Smooth muscle cell (in vitro differentiated cells): ENCODE results near the gene PCIF1. TPM values are rescaled to one million over a fixed set of nuclear protein-coding genes. Genes with fewer than 3 reads are reported as not detected.

Experiments used
- DNase-seq: peaks from one replicate; lab custom pipeline; 2025; ENCODE audit not compliant: unreplicated experiment; lab: John Stamatoyannopoulos, UW
- H2AFZ ChIP-seq: fragments of 200-600 bp; sonication (generic); 2 replicates; pipeline ENCODE4 v1.6.0; 2016; ENCODE audit warnings: antibody characterized with exemption, low read depth, mild to moderate bottlenecking
- H3F3A ChIP-seq: fragments of 200-600 bp; sonication (generic); 2 replicates; pipeline ENCODE4 v1.6.0; 2017; ENCODE audit warnings: antibody characterized with exemption, low read depth
- H3K27ac ChIP-seq: fragments of 200-600 bp; sonication (generic); 2 replicates; pipeline ENCODE4 v1.5.1; 2016; ENCODE audit warnings: low read depth, mild to moderate bottlenecking
- H3K27me3 ChIP-seq: fragments of 200-600 bp; sonication (generic); 2 replicates; pipeline ENCODE4 v1.6.1; 2016; ENCODE audit warnings: low read depth, mild to moderate bottlenecking
- H3K36me3 ChIP-seq: fragments of 200-600 bp; sonication (generic); 2 replicates; pipeline ENCODE4 v1.5.1; 2016; ENCODE audit warnings: low read depth
- H3K4me1 ChIP-seq: fragments of 200-600 bp; sonication (generic); 2 replicates; pipeline ENCODE4 v1.5.1; 2016; ENCODE audit warnings: low read depth
- H3K4me2 ChIP-seq: fragments of 200-600 bp; sonication (generic); 2 replicates; pipeline ENCODE4 v1.6.0; 2016; ENCODE audit warnings: mild to moderate bottlenecking
- H3K4me3 ChIP-seq: fragments of 200-600 bp; sonication (generic); 2 replicates; pipeline ENCODE4 v1.5.1; 2016; ENCODE audit warnings: mild to moderate bottlenecking
- H3K79me2 ChIP-seq: fragments of 200-600 bp; sonication (generic); 2 replicates; pipeline ENCODE4 v1.6.0; 2016; ENCODE audit warnings: low read depth, mild to moderate bottlenecking
- H3K9ac ChIP-seq: fragments of 200-600 bp; sonication (generic); 2 replicates; pipeline ENCODE4 v1.6.0; 2016; ENCODE audit warnings: low read depth
- H3K9me3 ChIP-seq: fragments of 200-600 bp; sonication (generic); replicated peaks from 2 replicates; pipeline ENCODE4 v1.5.1; 2016; ENCODE audit warnings: low read depth
- H4K20me1 ChIP-seq: fragments of 200-600 bp; sonication (generic); 2 replicates; pipeline ENCODE4 v1.6.0; 2016; ENCODE audit warnings: low read depth
- CTCF ChIP-seq: fragments of 200-600 bp; sonication (generic); IDR thresholded peaks from 2 replicates; pipeline ENCODE4 v1.5.1; 2017; ENCODE audit warnings: borderline replicate concordance, mild to moderate bottlenecking, antibody characterized with exemption; ENCODE audit not compliant: insufficient read depth, poor library complexity, severe bottlenecking
- WGBS: methylation state at CpG from one replicate; pipeline ENCODE4 v1.1.7; 2016; ENCODE audit warnings: low lambda C conversion rate; 5-methylcytosine and 5-hydroxymethylcytosine counted together
- polyA plus RNA-seq: library from polyadenylated mRNA; unstranded; fragments of >200 nt; fragmentation: Nextera tagmentation; extraction: Ambion mirVana; gene quantifications from 2 replicates; pipeline ENCODE4 v1.2.1, GENCODE V29; 2016
- total RNA-seq: library from RNA; depleted of rRNA; stranded (reverse); fragments of >200 nt; gene quantifications from 2 replicates; pipeline ENCODE4 v1.2.3, GENCODE V29; 2014

The PCIF1 gene
- total and polyA plus RNA-seq, 2 experiments from 2014 or later: 13.5 to 38.9 TPM

- H3K79me2 ChIP-seq: peaks cover 8% of the 10 kb centered on the region
- no peaks in the 10 kb centered on the region for H3K9me3 ChIP-seq
- no peak for TF ChIP-seq CTCF
- peak overlapping the region; percentile 92 for H3K4me3 ChIP-seq
- WGBS: 69% methylated on average over 33 of the region's 34 CpGs
- no peak for DNase-seq
- no peaks in the 10 kb centered on the region for H3F3A ChIP-seq
- H3K9ac ChIP-seq: peak overlapping the region; percentile 100
- H2AFZ ChIP-seq: no peak overlapping the region
- peaks cover 26% of the 10 kb centered on the region for H4K20me1 ChIP-seq
- peak overlapping the region; percentile 91 for H3K4me2 ChIP-seq
- H3K27ac ChIP-seq: peak overlapping the region; percentile 100
- peaks cover 6% of the 10 kb centered on the region for H3K4me1 ChIP-seq
- H3K36me3 ChIP-seq: peaks cover 11% of the 10 kb centered on the region
- no peaks in the 10 kb centered on the region for H3K27me3 ChIP-seq
Measured at GRCh38 chr20:45970646-45971424, 36.4 kb downstream of the PCIF1 start.

GRCh38 chr20:45971425-45971674, 36.9 kb downstream of the PCIF1 start:
- H3F3A ChIP-seq: no peaks in the 10 kb centered on the region
- no peak for TF ChIP-seq CTCF
- peaks cover 8% of the 10 kb centered on the region for H3K79me2 ChIP-seq
- H3K4me3 ChIP-seq: peak overlapping the region; percentile 92
- peaks cover 6% of the 10 kb centered on the region for H3K4me1 ChIP-seq
- no peak for DNase-seq
- 27% methylated on average over 14 of the region's 14 CpGs for WGBS
- H3K9ac ChIP-seq: peak overlapping the region; percentile 100
- H3K36me3 ChIP-seq: peaks cover 6% of the 10 kb centered on the region
- H3K4me2 ChIP-seq: peak overlapping the region; percentile 91
- peaks cover 26% of the 10 kb centered on the region for H4K20me1 ChIP-seq
- no peaks in the 10 kb centered on the region for H3K27me3 ChIP-seq
- H2AFZ ChIP-seq: no peak overlapping the region
- peak overlapping the region; percentile 100 for H3K27ac ChIP-seq
- no peaks in the 10 kb centered on the region for H3K9me3 ChIP-seq

- Histone ChIP-seq H3K36me3 (peaks cover 6% of the 10 kb centered on the region), H3K27ac (peak within 1 kb of the TSS; percentile 100), H3K79me2 (peaks cover 8% of the 10 kb centered on the region), H4K20me1 (peaks cover 26% of the 10 kb centered on the region), H3K27me3 (no peaks in the 10 kb centered on the region), H3K9me3 (no peaks in the 10 kb centered on the region), H3F3A (no peaks in the 10 kb centered on the region), H3K4me3 (peak within 1 kb of the TSS; percentile 92), H3K4me1 (peaks cover 6% of the 10 kb centered on the region), H3K9ac (peak within 1 kb of the TSS; percentile 100), H2AFZ (peak within 1 kb of the TSS; percentile 98), H3K4me2 (peak within 1 kb of the TSS; percentile 91)
- DNase-seq: peak; percentile 98
- peak; percentile 35 for TF ChIP-seq CTCF
- WGBS: under 1% methylated on average over 67 of the region's 72 CpGs
Measured at GRCh38 chr20:45971675-45972499, 37.4 kb downstream of the PCIF1 start, which contains the start of gene ZNF335. TSS of gene ZNF335 (minus strand) at chr20:45972203. CDS start at chr20:45971410, 793 bp downstream.
